ENCODE results near the gene NRXN3. TPM values are rescaled to one million over a fixed set of nuclear protein-coding genes. Genes with fewer than 3 reads are reported as not detected.

Gene NRXN3
- total and polyA plus RNA-seq, 2 donors (not counting 1 experiment from before 2014, with no cell fraction given): not detected

DNA sequence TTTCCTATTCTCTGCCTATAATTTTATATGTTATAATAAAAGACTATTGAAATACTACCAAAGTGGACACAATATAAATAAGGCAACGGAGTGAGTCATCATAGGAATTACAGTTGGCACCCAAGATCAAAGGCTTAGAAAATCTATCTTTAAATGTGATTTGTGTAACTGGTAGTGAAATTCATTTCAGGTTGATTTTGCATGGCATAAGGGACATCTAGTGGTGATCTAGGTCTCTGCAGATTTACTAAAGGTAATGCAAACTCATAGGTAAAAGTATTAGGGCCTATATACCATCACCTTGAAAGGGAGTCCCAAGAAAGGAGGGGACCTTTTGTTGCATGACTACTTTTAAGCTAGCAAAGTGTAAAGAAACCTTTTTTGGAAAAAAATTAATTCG, 527.2 kb downstream of the NRXN3 start:
- Mint-ChIP-seq H3K4me3 (no peak overlapping the region), H3K27me3 (peaks cover 3% of the 10 kb centered on the region), H3K27ac (no peak overlapping the region), H3K9me3 (ENCODE audit: insufficient read depth) (no peaks in the 10 kb centered on the region), H3K4me1 (no peaks in the 10 kb centered on the region)
- CTCF ChIA-PET: no interaction called here
- Histone ChIP-seq H3K9me3 (ENCODE audit: control extremely low read depth in 1 of 3, control insufficient read depth in 2 of 3, insufficient read depth in 1 of 3, low read length in 2 of 3) (no peaks in the 10 kb centered on the region), H3K79me2 (ENCODE audit: control insufficient read depth, insufficient read depth, low read length) (no peaks in the 10 kb centered on the region), H3K36me3 (replicated peaks in 1 of 2; ENCODE audit: control extremely low read depth in 1 of 2, control insufficient read depth in 1 of 2, extremely low read depth in 1 of 2, insufficient read depth in 2 of 2, low read length in 1 of 2) (no peaks in the 10 kb centered on the region), H3K27ac (ENCODE audit: low read length in 2 of 2) (no peak overlapping the region), H4K20me1 (ENCODE audit: control insufficient read depth, insufficient read depth, low read length, poor library complexity, severe bottlenecking) (no peaks in the 10 kb centered on the region), H3K4me2 (replicated peaks; ENCODE audit: low read depth, low read length, poor library complexity, severe bottlenecking) (no peak overlapping the region), H3K4me1 (ENCODE audit: control insufficient read depth in 2 of 2, insufficient read depth in 2 of 2, low read length in 2 of 2) (no peaks in the 10 kb centered on the region), H2AFZ (ENCODE audit: insufficient read depth, low read depth, low read length, poor library complexity, severe bottlenecking) (no peak overlapping the region), H3K27me3 (replicated peaks in 1 of 4; ENCODE audit: control extremely low read depth in 1 of 4, control insufficient read depth in 3 of 4, insufficient read depth in 4 of 4, low read length in 3 of 4) (no peaks in the 10 kb centered on the region), H3K4me3 (ENCODE audit: control extremely low read depth in 1 of 5, extremely low read depth in 1 of 5, insufficient read depth in 1 of 5, low read depth in 2 of 5, low read length in 4 of 5) (no peak overlapping the region), H3K9ac (ENCODE audit: low read length) (no peak overlapping the region)
- DNase-seq (no peak), ATAC-seq (ENCODE audit: low read depth) (no peak)
- no CpG with 5 or more reads among the region's 2 CpGs for WGBS (ENCODE audit: insufficient coverage)
- TF ChIP-seq CTCF (IDR thresholded peaks at IDR 0.05) (no peak), EZH2 (IDR thresholded peaks at IDR 0.05; ENCODE audit: borderline replicate concordance, insufficient read depth, low read depth, low read length, poor library complexity, severe bottlenecking) (no peak)
- intact Hi-C loops (cut with micrococcal nuclease): no loop called here
- POLR2A ChIA-PET: no interaction called here

DNA sequence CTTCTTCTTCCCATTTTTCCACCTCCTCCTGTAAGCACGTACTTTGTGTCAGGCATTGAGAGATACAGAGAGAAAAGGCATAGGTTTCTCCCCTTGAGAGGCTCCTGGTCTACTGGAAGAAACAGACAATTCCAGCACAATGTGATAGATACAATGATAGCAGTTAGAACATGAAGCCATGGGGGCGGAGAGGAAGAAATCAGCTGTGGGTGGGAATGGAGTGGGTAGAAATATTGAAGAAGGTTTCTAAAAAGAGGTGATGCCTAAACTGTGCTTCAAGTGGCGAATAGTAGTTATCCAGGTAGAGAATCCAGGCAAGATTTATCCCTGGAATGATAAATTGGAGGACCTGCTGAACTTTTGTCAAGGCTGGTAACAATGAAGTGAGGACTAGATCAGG, 528.8 kb downstream of the NRXN3 start:
- Mint-ChIP-seq H3K9me3 (ENCODE audit: insufficient read depth) (no peaks in the 10 kb centered on the region), H3K27me3 (no peaks in the 10 kb centered on the region), H3K27ac (no peak overlapping the region), H3K4me3 (no peak overlapping the region), H3K4me1 (no peaks in the 10 kb centered on the region)
- 82% methylated on average over 2 of the region's 3 CpGs for WGBS (ENCODE audit: insufficient coverage)
- ATAC-seq (ENCODE audit: low read depth) (no peak), DNase-seq (no peak)
- Histone ChIP-seq H3K4me3 (ENCODE audit: control extremely low read depth in 1 of 5, extremely low read depth in 1 of 5, insufficient read depth in 1 of 5, low read depth in 2 of 5, low read length in 4 of 5) (no peak overlapping the region), H3K79me2 (ENCODE audit: control insufficient read depth, insufficient read depth, low read length) (no peaks in the 10 kb centered on the region), H3K9me3 (ENCODE audit: control extremely low read depth in 1 of 3, control insufficient read depth in 2 of 3, insufficient read depth in 1 of 3, low read length in 2 of 3) (no peaks in the 10 kb centered on the region), H4K20me1 (ENCODE audit: control insufficient read depth, insufficient read depth, low read length, poor library complexity, severe bottlenecking) (no peaks in the 10 kb centered on the region), H3K4me2 (replicated peaks; ENCODE audit: low read depth, low read length, poor library complexity, severe bottlenecking) (no peak overlapping the region), H3K27ac (ENCODE audit: low read length in 2 of 2) (no peak overlapping the region), H3K9ac (ENCODE audit: low read length) (no peak overlapping the region), H3K27me3 (replicated peaks in 1 of 4; ENCODE audit: control extremely low read depth in 1 of 4, control insufficient read depth in 3 of 4, insufficient read depth in 4 of 4, low read length in 3 of 4) (no peaks in the 10 kb centered on the region), H3K4me1 (ENCODE audit: control insufficient read depth in 2 of 2, insufficient read depth in 2 of 2, low read length in 2 of 2) (no peaks in the 10 kb centered on the region), H2AFZ (ENCODE audit: insufficient read depth, low read depth, low read length, poor library complexity, severe bottlenecking) (no peak overlapping the region), H3K36me3 (replicated peaks in 1 of 2; ENCODE audit: control extremely low read depth in 1 of 2, control insufficient read depth in 1 of 2, extremely low read depth in 1 of 2, insufficient read depth in 2 of 2, low read length in 1 of 2) (no peaks in the 10 kb centered on the region)
- CTCF ChIA-PET: no interaction called here
- TF ChIP-seq EZH2 (IDR thresholded peaks at IDR 0.05; ENCODE audit: borderline replicate concordance, insufficient read depth, low read depth, low read length, poor library complexity, severe bottlenecking) (no peak), CTCF (IDR thresholded peaks at IDR 0.05) (no peak)
- intact Hi-C loops (cut with micrococcal nuclease): no loop called here
- POLR2A ChIA-PET: no interaction called here
